GM19239 (cell line): ENCODE results near the gene KLF4.

Source experiments
- DNase-seq: peaks from one replicate; pipeline ENCODE4 v3.0.0; 2011; ENCODE audit warnings: low spot score; ENCODE audit not compliant: insufficient read length
- FAIRE-seq: peaks from 2 replicates; lab custom pipeline; 2011; peaks lifted over from hg19 to GRCh38; lab: Jason Lieb, UNC

Gene KLF4

GRCh38 chr9:107460153-107461023 lies 29.2 kb downstream of the KLF4 start:
- FAIRE-seq: no peak
- DNase-seq: no peak

- no peak for DNase-seq
- no peak for FAIRE-seq
These were observed 34.0 kb downstream of the KLF4 start for GRCh38 chr9:107455425-107456135.

GRCh38 chr9:107453479-107453878 lies 36.1 kb downstream of the KLF4 start:
- DNase-seq (no peak), FAIRE-seq (no peak)

- FAIRE-seq (no peak), DNase-seq (no peak)
These were observed 41.7 kb downstream of the KLF4 start for GRCh38 chr9:107447834-107448233.

GRCh38 chr9:107447081-107447480 lies 42.5 kb downstream of the KLF4 start:
- no peak for DNase-seq
- FAIRE-seq: no peak

- FAIRE-seq: no peak
These were observed 43.1 kb downstream of the KLF4 start for GRCh38 chr9:107446491-107446890.

GRCh38 chr9:107443786-107444185 lies 45.8 kb downstream of the KLF4 start:
- FAIRE-seq: no peak
- no peak for DNase-seq

More at GRCh38 chr9:107446491-107446890, 43.1 kb downstream of the KLF4 start:
- no peak for DNase-seq

GRCh38 chr9:107439991-107440456 lies 49.5 kb downstream of the KLF4 start:
- FAIRE-seq (no peak), DNase-seq (no peak)

GRCh38 chr9:107438211-107439031 lies 51.1 kb downstream of the KLF4 start:
- DNase-seq (no peak), FAIRE-seq (no peak)

- no peak for FAIRE-seq
These were observed 51.9 kb downstream of the KLF4 start for GRCh38 chr9:107437716-107438115.

GRCh38 chr9:107435415-107435814 lies 54.2 kb downstream of the KLF4 start:
- no peak for FAIRE-seq
- no peak for DNase-seq

More at GRCh38 chr9:107437716-107438115, 51.9 kb downstream of the KLF4 start:
- no peak for DNase-seq
